HG03521 (cell line): ENCODE measurements around the gene TIGD2.
"Not testable (repeated sequence)": the region's sequence is repeated elsewhere in the genome, so short reads cannot be mapped to it uniquely, and the experiment has no call there.

Source experiments
- ATAC-seq: cut with Tn5 transposase; IDR thresholded peaks from one replicate; pipeline ENCODE4 v1.9.1; 2021; ENCODE audit warnings: mild to moderate bottlenecking, moderate library complexity; ENCODE audit not compliant: unreplicated experiment

TIGD2 gene

DNA sequence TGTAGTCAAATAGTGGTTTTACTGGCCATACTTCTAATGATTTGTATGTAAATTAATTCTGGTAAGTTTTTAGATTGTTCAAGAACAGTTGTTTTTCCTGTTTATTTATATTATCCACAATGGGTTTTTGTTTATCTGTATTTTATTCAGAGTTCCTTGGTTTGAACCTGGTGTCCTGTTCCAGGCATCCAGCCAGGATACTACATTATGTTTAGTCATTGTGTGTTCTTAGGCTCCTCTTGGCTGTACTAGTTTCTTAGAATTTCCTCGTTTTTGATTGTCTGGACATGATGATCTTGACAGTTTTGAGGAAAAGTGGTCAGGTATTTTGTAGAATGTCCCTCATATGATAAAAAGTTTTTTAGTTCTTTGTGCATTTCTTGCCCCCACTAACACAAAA lies 7.8 kb downstream of the TIGD2 start:
- ATAC-seq = no peak

DNA sequence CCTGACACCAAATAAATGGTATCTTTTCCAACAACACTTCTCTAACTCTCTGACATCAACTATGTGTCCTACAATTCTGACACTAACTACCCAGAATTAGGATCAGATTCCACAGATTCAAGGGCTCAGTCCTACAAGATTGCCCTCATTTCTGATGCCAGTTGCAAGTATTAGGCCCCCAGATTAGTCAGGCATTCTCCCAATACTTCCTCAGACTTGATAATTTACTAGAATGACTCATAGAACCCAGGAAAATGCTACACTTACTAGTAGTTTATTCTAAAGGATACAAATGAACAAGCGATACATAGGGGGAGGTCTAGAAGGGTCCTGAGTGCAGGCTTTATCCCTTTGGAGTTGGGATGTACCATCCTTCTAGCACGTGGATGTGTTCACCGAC lies 8.5 kb downstream of the TIGD2 start:
- ATAC-seq = no peak

DNA sequence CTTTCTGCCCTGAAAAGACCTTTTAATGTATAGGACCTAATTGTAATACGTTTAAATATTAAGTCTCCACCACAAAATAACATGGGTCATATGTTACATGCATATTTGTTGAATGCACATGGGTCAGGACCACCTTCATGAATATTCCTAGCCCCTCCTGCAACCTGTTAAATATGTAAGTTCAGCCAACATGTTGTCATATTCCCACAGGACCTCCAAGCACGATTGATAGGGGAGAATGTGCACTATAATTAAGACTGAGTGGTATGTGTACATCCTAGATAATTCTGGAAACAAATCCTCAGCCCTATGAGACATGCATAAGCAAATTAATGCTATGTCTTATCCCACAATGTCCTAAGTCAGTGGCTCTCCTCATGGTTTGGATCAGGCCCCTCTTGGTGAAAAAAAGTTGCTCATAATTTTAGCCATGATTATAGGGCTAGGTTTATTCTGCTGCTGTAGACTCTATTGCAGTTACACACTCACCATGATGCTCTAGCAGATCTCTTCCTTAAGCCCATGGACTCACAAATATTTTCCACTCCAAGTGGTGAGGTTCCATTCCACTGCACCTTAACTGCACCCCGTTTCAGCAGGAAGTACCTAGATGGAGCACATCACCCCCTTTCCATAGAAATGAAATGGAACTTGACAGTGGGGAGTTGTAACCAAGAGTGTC lies 10.2 kb downstream of the TIGD2 start:
- no peak for ATAC-seq

DNA sequence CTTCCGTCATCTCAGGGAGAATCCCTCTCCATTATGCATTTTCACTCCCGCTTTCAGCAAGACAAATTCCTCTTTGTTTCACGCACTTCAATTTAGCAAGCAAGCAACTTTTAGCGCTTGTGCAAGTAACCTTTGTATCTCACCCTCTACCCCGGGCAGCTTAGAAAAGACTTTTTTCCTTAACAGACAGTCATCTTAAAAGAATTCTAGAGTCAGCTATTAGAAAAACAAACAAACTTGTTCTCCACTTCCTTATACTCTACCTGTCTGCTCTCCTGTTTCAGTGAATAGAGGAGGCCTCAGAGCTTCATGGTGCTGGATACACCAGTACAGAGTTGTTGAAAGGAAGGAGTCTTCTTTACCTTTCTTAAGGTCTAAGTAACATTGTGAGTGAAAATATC lies 12.1 kb downstream of the TIGD2 start:
- ATAC-seq = no peak

- ATAC-seq = no peak
Observed at GRCh38 chr4:89125901-89126782, 14.8 kb downstream of the TIGD2 start.

GRCh38 chr4:89129080-89129640 lies 17.8 kb downstream of the TIGD2 start:
- no peak for ATAC-seq

GRCh38 chr4:89134775-89135319 lies 23.5 kb downstream of the TIGD2 start:
- ATAC-seq = no peak

- no peak for ATAC-seq
Observed at GRCh38 chr4:89136525-89136924, 25.2 kb downstream of the TIGD2 start.

DNA sequence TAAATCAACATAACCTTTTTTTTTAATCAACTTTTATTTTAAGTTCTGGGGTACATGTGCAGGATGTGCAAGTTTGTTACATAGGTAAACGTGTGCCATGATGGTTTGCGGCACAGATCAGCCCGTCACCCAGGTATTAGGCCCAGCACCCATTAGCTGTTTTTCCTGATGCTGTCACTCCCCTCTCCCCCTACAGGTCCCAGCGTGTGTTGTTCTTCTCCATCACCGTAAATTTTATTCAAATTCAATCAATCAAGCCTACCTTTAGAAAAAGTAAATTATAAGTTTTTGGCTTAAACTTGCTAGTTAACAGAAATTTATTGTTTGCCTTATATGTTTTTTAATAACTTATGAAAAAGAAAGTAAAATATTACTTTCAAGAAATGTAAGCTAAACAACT lies 25.9 kb downstream of the TIGD2 start:
- no peak for ATAC-seq

DNA sequence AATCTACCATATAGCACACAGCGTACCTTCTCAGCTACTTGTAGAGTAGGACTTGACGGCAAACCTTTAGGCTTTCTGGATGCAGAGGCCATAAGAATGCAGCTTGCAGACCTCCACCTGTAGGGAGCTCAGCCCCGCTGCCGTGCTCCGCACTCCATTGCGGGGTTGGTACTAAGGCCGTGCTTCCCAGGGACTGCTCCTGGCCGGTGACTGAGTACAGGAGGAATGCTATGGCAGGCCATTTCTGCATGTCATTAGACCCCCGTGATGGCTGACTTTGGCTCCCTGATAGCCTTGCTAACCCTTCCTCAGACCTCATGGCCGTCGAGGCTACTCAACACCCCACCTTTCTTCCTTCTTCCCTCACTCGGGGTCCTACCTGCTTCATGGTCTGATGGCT lies 26.4 kb downstream of the TIGD2 start:
- no peak for ATAC-seq

DNA sequence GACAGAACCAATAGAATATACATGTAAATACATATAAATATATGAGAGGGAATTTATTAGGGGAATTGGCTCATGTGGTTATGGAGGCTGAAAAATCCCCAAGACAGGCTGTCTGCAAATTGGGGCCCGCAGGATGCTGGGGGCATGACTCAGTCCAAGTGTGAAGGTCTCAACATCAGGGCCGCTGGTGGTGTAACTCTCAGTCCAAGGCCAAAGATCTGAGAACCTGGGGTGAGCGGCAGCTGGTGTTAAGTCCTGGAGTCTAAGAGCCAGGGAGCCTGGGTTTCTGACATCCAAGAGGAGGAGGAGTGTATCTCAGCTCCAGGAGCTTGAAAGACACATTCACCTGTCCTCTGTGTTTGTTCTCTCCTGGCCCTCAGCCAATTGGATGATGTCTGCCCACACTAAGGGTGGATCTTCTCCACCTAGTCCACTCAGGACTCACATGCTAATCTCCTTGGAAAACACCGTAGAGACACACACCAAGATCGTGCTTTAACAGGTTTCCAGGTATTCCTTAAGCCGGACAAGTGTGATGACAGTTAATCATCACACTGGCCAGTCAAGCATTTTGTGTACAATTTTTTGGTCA lies 28.9 kb downstream of the TIGD2 start:
- ATAC-seq = no peak

- peak; percentile 91 for ATAC-seq
Observed at GRCh38 chr4:89142691-89143669, 31.6 kb downstream of the TIGD2 start.

DNA sequence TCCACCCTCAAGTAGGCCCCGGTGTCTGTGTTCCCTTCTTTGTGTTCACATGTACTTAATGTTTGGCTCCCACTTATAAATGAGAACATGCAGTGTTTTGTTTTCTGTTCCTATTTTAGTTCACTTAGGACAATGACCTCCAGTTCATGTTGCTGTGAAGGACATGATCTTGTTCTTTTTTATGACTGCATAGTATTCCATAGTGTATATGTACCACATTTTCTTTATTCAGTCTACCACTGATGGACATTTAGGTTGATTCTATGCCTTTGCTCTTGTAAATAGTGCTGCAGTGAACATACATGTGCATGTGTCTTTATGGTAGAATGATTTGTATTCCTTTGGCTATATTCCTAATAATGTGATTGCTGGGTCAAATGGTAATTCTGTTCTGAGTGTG lies 33.3 kb downstream of the TIGD2 start:
- ATAC-seq = not testable (repeated sequence)

GRCh38 chr4:89146196-89146595 lies 34.9 kb downstream of the TIGD2 start:
- ATAC-seq = no peak

DNA sequence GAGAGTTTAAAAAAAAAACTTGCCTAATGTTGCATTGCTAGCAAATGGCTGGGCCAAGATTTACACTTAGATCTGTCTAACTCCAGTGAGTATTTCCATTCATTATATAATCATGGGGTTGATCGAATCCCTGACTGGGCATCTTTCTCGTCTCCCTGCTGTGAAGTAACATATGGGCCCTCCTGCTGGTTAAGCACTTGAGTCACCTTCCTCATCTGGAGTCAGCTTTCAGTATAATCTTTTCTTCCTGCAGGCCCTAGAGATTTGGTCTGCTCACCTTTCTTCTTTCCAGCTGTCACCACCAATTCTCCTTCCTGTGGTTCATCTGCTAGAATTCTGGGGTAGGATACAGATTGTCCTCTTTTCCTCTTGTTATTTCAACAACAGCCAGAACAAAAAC lies 41.6 kb downstream of the TIGD2 start:
- no peak for ATAC-seq

DNA sequence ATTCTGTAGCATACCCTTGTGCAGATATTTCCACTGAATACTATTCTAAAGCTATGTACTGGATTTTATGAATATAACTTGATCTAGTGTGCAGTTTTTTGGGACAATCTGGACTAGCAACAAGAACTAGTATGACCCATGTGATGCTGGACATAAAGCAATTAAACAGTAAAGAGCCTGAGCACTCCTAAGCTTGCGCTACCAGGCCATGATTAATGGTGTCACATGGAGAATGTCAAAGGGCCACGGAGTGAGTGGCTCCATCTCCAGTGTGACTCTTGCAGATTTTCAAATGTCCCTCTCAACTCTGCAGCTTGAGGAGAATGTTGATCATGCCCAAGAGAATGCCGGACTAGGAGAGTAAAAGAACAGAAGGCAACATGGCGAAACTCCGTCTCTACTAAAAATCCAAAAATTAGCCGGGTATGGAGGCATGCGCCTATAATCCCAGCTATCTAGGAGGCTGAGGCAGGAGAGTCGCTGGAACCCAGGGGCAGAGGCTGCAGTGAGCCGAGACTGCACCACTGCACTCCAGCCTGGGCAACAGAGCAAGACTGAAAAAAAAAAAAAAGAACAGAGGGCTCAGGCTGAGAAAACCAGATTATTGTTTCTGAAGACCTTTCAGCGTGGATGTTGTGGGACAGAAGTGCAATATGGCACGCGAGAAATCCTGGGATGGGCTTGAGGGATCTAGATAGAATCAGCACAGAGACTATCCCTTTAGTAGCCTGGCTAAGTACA lies 45.0 kb downstream of the TIGD2 start:
- ATAC-seq = no peak

DNA sequence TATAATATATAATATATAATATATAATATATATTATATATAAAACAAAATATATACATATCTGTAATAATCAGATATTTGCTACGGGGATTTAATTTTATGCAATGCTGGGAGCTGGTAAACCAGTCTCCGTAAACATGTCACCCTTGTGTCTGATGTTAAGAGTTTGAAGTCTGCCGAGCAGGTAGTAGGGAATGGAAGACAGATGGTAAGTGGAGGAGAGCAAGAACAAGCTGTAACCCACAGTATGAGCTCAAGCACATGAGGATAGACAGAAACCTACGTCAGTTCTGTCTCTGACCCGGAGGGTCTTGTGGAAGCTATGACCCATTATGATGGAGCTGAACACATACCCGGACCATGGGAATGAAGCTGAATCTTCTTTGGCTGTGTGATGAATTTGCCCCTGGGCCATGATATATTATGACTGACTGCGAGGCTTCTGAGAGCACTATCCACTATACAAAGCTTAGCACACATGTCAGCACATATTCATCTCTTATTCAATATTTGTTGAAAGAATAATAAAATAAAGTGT lies 46.2 kb downstream of the TIGD2 start:
- no peak for ATAC-seq

DNA sequence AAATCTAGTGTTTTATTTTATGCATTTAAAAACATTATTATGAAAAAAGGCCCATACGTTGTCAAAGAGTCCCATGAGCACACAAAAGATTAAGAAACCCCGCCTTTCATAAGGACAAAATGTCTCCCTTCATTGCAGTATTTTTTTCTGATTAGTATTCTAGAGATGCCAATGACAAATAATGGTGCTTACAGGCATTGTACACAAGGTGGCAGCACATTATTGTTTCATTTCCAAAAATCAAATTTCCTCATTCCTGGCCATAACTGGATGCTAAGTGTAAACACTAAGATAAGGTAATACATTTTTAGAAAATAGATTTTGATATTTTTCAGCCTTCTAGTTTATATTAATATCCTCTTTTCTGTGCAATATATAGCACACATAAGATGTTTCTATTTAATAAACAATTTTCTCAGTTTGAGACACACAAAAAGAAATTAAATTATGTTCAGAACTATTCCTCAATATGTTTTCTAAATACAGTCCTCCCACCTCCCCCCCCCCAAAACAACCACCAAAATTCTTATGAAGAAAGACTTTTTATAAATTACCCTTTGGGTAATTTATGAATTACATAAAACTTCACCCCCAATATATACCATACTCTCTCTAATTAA lies 47.7 kb downstream of the TIGD2 start:
- ATAC-seq = no peak

GRCh38 chr4:89160806-89161205 lies 49.5 kb downstream of the TIGD2 start:
- ATAC-seq = no peak
